ENCODE data around the gene TMEM87A.

Gene TMEM87A

GRCh38 chr15:42210696-42211095 lies 62.5 kb downstream of the TMEM87A start:
- H3K4me1 ChIP-seq (ENCODE audit: control insufficient read depth, insufficient read depth, low read length), result no peaks in the 10 kb centered on the region
- DNase-seq (ENCODE audit: low read depth, low spot score), result no peak
- no CpG with 5 or more reads among the region's 4 CpGs for WGBS (ENCODE audit: insufficient coverage, insufficient read length)
- H3K9me3 ChIP-seq (ENCODE audit: control insufficient read depth, insufficient read depth, low read length), result no peaks in the 10 kb centered on the region
- no peak overlapping the region for H3K27ac ChIP-seq (ENCODE audit: low read length)
- no peaks in the 10 kb centered on the region; the same call in 1 of the 2 replicates for H3K36me3 ChIP-seq (ENCODE audit: control insufficient read depth, insufficient read depth, low read length)
- no peaks in the 10 kb centered on the region for H3K27me3 ChIP-seq (ENCODE audit: control insufficient read depth, insufficient read depth, low read length)
- H3K4me3 ChIP-seq (ENCODE audit: low read length), result no peak overlapping the region

DNA sequence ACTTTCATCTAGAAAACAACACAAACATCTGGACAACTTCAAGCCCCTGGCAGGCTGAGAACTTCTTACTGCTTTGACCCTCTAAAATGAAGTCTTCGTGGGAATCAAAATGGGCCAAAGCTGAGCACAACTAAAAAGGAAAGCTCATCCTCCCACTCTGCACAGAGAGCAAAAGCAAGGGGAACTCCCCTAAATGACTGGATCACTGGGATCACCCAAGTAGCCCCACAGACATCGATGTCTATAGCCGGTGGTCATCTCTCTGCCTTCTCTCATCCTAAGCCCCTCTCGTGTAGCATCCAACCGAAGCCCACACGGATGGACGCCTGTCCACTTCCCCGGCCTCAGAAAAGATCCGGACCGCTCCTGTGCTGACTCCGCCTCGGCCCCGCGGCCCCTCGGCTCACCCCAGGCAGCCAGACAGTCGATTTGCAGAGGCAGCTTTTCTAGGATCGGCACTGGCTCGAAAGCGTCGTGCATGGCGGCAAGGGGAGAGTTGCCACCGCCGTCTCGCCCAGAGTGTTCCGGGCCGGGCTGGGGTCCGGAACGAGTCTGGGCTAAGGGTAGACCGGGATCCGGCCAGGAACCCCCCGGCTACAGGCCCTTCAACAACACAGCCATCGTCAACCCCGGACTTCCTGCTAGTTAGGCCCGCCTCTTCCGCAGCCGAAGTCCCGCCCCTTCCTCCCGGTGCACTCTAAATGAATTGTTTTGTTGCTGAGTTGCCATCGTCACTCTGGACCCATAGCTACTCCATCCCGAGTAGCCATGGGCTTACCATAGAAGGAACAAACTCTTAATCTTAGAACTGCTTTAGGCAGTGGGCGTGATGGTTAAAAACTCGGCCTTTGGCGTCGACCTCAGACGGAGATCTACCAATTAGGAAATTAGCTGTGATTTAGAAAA lies 65.3 kb downstream of the TMEM87A start, which contains the start of gene VPS39:
Gene VPS39, minus strand, starts transcription at position 631 of the 906 bp plus-strand sequence. Its CDS starts 151 bp downstream, at position 480.
- no CpG with 5 or more reads among the region's 45 CpGs for WGBS (ENCODE audit: insufficient coverage, insufficient read length)

GRCh38 chr15:42206406-42206805 lies 66.8 kb downstream of the TMEM87A start:
- WGBS (ENCODE audit: insufficient coverage, insufficient read length), result no CpG with 5 or more reads among the region's 4 CpGs
- Histone ChIP-seq H3K36me3 (ENCODE audit: control insufficient read depth, insufficient read depth, low read length) (no peaks in the 10 kb centered on the region; the same call in 1 of the 2 replicates), H3K4me3 (ENCODE audit: low read length) (no peak overlapping the region), H3K27me3 (ENCODE audit: control insufficient read depth, insufficient read depth, low read length) (no peaks in the 10 kb centered on the region), H3K9me3 (ENCODE audit: control insufficient read depth, insufficient read depth, low read length) (no peaks in the 10 kb centered on the region), H3K27ac (ENCODE audit: low read length) (no peak overlapping the region), H3K4me1 (ENCODE audit: control insufficient read depth, insufficient read depth, low read length) (no peaks in the 10 kb centered on the region)
- DNase-seq (ENCODE audit: low read depth, low spot score), result no peak

More for the DNA sequence above, 65.3 kb downstream of the TMEM87A start, which contains the start of gene VPS39:
- Histone ChIP-seq H3K36me3 (ENCODE audit: control insufficient read depth, insufficient read depth, low read length) (no peaks in the 10 kb centered on the region; the same call in 1 of the 2 replicates), H3K27me3 (ENCODE audit: control insufficient read depth, insufficient read depth, low read length) (no peaks in the 10 kb centered on the region), H3K9me3 (ENCODE audit: control insufficient read depth, insufficient read depth, low read length) (no peaks in the 10 kb centered on the region), H3K4me3 (ENCODE audit: low read length) (peak within 1 kb of the TSS; percentile 65), H3K27ac (ENCODE audit: low read length) (no peak within 1 kb of the TSS), H3K4me1 (ENCODE audit: control insufficient read depth, insufficient read depth, low read length) (no peaks in the 10 kb centered on the region)
- peak; percentile 57 for DNase-seq (ENCODE audit: low read depth, low spot score)

- no peaks in the 10 kb centered on the region for H3K36me3 ChIP-seq (ENCODE audit: control insufficient read depth, insufficient read depth, low read length)
- no peak overlapping the region for H3K4me3 ChIP-seq (ENCODE audit: low read length)
- H3K27me3 ChIP-seq (ENCODE audit: control insufficient read depth, insufficient read depth, low read length), result no peaks in the 10 kb centered on the region
- H3K27ac ChIP-seq (ENCODE audit: low read length), result no peak overlapping the region
- DNase-seq (ENCODE audit: low read depth, low spot score), result no peak
- no peaks in the 10 kb centered on the region for H3K4me1 ChIP-seq (ENCODE audit: control insufficient read depth, insufficient read depth, low read length)
- WGBS (ENCODE audit: insufficient coverage, insufficient read length), result no CpG with 5 or more reads among the region's 3 CpGs
- H3K9me3 ChIP-seq (ENCODE audit: control insufficient read depth, insufficient read depth, low read length), result no peaks in the 10 kb centered on the region
Measured at GRCh38 chr15:42203891-42204290, 69.3 kb downstream of the TMEM87A start.

GRCh38 chr15:42202653-42203052 lies 70.6 kb downstream of the TMEM87A start:
- H3K27ac ChIP-seq (ENCODE audit: low read length), result no peak overlapping the region
- H3K36me3 ChIP-seq (ENCODE audit: control insufficient read depth, insufficient read depth, low read length), result 0 out of 2 replicates have a peak, but pooled peaks cover 2% of the 10 kb centered on the region
- DNase-seq (ENCODE audit: low read depth, low spot score), result no peak
- H3K9me3 ChIP-seq (ENCODE audit: control insufficient read depth, insufficient read depth, low read length), result no peaks in the 10 kb centered on the region
- no peak overlapping the region for H3K4me3 ChIP-seq (ENCODE audit: low read length)
- no peaks in the 10 kb centered on the region for H3K27me3 ChIP-seq (ENCODE audit: control insufficient read depth, insufficient read depth, low read length)
- no CpG with 5 or more reads among the region's 2 CpGs for WGBS (ENCODE audit: insufficient coverage, insufficient read length)
- no peaks in the 10 kb centered on the region for H3K4me1 ChIP-seq (ENCODE audit: control insufficient read depth, insufficient read depth, low read length)

GRCh38 chr15:42201801-42202200 lies 71.4 kb downstream of the TMEM87A start:
- 0 out of 2 replicates have a peak, but pooled peaks cover 2% of the 10 kb centered on the region for H3K36me3 ChIP-seq (ENCODE audit: control insufficient read depth, insufficient read depth, low read length)
- no CpG with 5 or more reads among the region's 1 CpG for WGBS (ENCODE audit: insufficient coverage, insufficient read length)

GRCh38 chr15:42199126-42199525 lies 74.1 kb downstream of the TMEM87A start:
- no peak for DNase-seq (ENCODE audit: low read depth, low spot score)
- Histone ChIP-seq H3K4me1 (ENCODE audit: control insufficient read depth, insufficient read depth, low read length) (no peaks in the 10 kb centered on the region), H3K4me3 (ENCODE audit: low read length) (no peak overlapping the region), H3K27ac (ENCODE audit: low read length) (no peak overlapping the region), H3K9me3 (ENCODE audit: control insufficient read depth, insufficient read depth, low read length) (no peaks in the 10 kb centered on the region), H3K36me3 (ENCODE audit: control insufficient read depth, insufficient read depth, low read length) (0 out of 2 replicates have a peak, but pooled peaks cover 2% of the 10 kb centered on the region), H3K27me3 (ENCODE audit: control insufficient read depth, insufficient read depth, low read length) (no peaks in the 10 kb centered on the region)
- no CpG with 5 or more reads among the region's 5 CpGs for WGBS (ENCODE audit: insufficient coverage, insufficient read length)

More at GRCh38 chr15:42201801-42202200, 71.4 kb downstream of the TMEM87A start:
- no peak for DNase-seq (ENCODE audit: low read depth, low spot score)
- H3K4me3 ChIP-seq (ENCODE audit: low read length), result no peak overlapping the region
- no peaks in the 10 kb centered on the region for H3K9me3 ChIP-seq (ENCODE audit: control insufficient read depth, insufficient read depth, low read length)
- no peaks in the 10 kb centered on the region for H3K27me3 ChIP-seq (ENCODE audit: control insufficient read depth, insufficient read depth, low read length)
- H3K27ac ChIP-seq (ENCODE audit: low read length), result no peak overlapping the region
- H3K4me1 ChIP-seq (ENCODE audit: control insufficient read depth, insufficient read depth, low read length), result no peaks in the 10 kb centered on the region

GRCh38 chr15:42198516-42198915 lies 74.7 kb downstream of the TMEM87A start:
- no peaks in the 10 kb centered on the region for H3K27me3 ChIP-seq (ENCODE audit: control insufficient read depth, insufficient read depth, low read length)
- H3K27ac ChIP-seq (ENCODE audit: low read length), result no peak overlapping the region
- H3K9me3 ChIP-seq (ENCODE audit: control insufficient read depth, insufficient read depth, low read length), result no peaks in the 10 kb centered on the region
- H3K4me1 ChIP-seq (ENCODE audit: control insufficient read depth, insufficient read depth, low read length), result no peaks in the 10 kb centered on the region
- 0 out of 2 replicates have a peak, but pooled peaks cover 2% of the 10 kb centered on the region for H3K36me3 ChIP-seq (ENCODE audit: control insufficient read depth, insufficient read depth, low read length)
- WGBS (ENCODE audit: insufficient coverage, insufficient read length), result no CpG with 5 or more reads among the region's 1 CpG
- no peak overlapping the region for H3K4me3 ChIP-seq (ENCODE audit: low read length)
- DNase-seq (ENCODE audit: low read depth, low spot score), result no peak

GRCh38 chr15:42194513-42194912 lies 78.7 kb downstream of the TMEM87A start:
- Histone ChIP-seq H3K27ac (ENCODE audit: low read length) (no peak overlapping the region), H3K27me3 (ENCODE audit: control insufficient read depth, insufficient read depth, low read length) (no peaks in the 10 kb centered on the region), H3K4me1 (ENCODE audit: control insufficient read depth, insufficient read depth, low read length) (no peaks in the 10 kb centered on the region), H3K4me3 (ENCODE audit: low read length) (no peak overlapping the region), H3K9me3 (ENCODE audit: control insufficient read depth, insufficient read depth, low read length) (no peaks in the 10 kb centered on the region), H3K36me3 (ENCODE audit: control insufficient read depth, insufficient read depth, low read length) (peaks cover 2% of the 10 kb centered on the region; the same call in 1 of the 2 replicates)
- WGBS (ENCODE audit: insufficient coverage, insufficient read length), result no CpG with 5 or more reads among the region's 5 CpGs
- no peak for DNase-seq (ENCODE audit: low read depth, low spot score)

DNA sequence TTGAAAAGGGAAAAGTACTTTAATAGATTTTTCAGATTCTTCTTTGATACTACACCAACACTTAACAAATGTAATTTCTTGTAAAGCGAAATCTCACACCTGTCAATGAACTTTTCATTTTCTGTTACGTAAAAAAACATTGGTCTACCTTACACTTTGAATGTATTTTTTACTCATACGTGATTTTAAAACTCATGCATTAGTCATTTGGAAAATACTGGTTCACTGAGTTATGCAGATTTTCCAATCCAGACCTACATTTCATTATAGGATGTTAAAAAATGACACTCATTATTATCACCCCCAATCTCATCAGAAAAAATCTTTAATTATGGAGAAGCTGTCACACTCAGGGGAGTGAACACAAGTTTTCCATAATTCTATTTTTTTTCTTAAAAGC lies 79.8 kb downstream of the TMEM87A start:
- WGBS (ENCODE audit: insufficient coverage, insufficient read length), result no CpG with 5 or more reads among the region's 3 CpGs
- Histone ChIP-seq H3K4me1 (ENCODE audit: control insufficient read depth, insufficient read depth, low read length) (no peaks in the 10 kb centered on the region), H3K27ac (ENCODE audit: low read length) (no peak overlapping the region), H3K4me3 (ENCODE audit: low read length) (no peak overlapping the region), H3K36me3 (ENCODE audit: control insufficient read depth, insufficient read depth, low read length) (peaks cover 2% of the 10 kb centered on the region; the same call in 1 of the 2 replicates), H3K27me3 (ENCODE audit: control insufficient read depth, insufficient read depth, low read length) (no peaks in the 10 kb centered on the region), H3K9me3 (ENCODE audit: control insufficient read depth, insufficient read depth, low read length) (no peaks in the 10 kb centered on the region)
- no peak for DNase-seq (ENCODE audit: low read depth, low spot score)
